ENCODE results near the gene KCNB1.

KCNB1 gene

GRCh38 chr20:49471397-49471796 is 11.1 kb downstream of the KCNB1 start:
- no peaks in the 10 kb centered on the region for H3K27me3 ChIP-seq (ENCODE audit: insufficient read depth, low read length, poor library complexity, severe bottlenecking)
- no peak overlapping the region for H2AFZ ChIP-seq (ENCODE audit: low read length)
- no peak overlapping the region for H3K4me3 ChIP-seq (ENCODE audit: low read length, poor library complexity, severe bottlenecking)
- no peaks in the 10 kb centered on the region for H3F3A ChIP-seq (ENCODE audit: low read depth)
- H3K9ac ChIP-seq (ENCODE audit: low read depth, low read length, poor library complexity, severe bottlenecking): no peak overlapping the region
- TF ChIP-seq, protein P1, sequence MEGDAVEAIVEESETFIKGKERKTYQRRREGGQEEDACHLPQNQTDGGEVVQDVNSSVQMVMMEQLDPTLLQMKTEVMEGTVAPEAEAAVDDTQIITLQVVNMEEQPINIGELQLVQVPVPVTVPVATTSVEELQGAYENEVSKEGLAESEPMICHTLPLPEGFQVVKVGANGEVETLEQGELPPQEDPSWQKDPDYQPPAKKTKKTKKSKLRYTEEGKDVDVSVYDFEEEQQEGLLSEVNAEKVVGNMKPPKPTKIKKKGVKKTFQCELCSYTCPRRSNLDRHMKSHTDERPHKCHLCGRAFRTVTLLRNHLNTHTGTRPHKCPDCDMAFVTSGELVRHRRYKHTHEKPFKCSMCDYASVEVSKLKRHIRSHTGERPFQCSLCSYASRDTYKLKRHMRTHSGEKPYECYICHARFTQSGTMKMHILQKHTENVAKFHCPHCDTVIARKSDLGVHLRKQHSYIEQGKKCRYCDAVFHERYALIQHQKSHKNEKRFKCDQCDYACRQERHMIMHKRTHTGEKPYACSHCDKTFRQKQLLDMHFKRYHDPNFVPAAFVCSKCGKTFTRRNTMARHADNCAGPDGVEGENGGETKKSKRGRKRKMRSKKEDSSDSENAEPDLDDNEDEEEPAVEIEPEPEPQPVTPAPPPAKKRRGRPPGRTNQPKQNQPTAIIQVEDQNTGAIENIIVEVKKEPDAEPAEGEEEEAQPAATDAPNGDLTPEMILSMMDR (conservative IDR thresholded peaks at IDR 0.05; ENCODE audit: low read length): no peak
- TF ChIP-seq EZH2phosphoT487 (IDR thresholded peaks at IDR 0.05; ENCODE audit: borderline replicate concordance): no peak
- no peak overlapping the region for H3K4me2 ChIP-seq (ENCODE audit: low read depth, low read length, poor library complexity, severe bottlenecking)
- no peaks in the 10 kb centered on the region for H3K9me3 ChIP-seq (ENCODE audit: insufficient read depth, low read depth, low read length)
- H4K20me1 ChIP-seq (ENCODE audit: insufficient read depth, low read length, poor library complexity, severe bottlenecking): no peaks in the 10 kb centered on the region
- H3K4me1 ChIP-seq (ENCODE audit: insufficient read depth, low read length, poor library complexity, severe bottlenecking): no peaks in the 10 kb centered on the region
- no peaks in the 10 kb centered on the region for H3K9me2 ChIP-seq (replicated peaks; ENCODE audit: low read depth, low read length)
- no peaks in the 10 kb centered on the region for H3K36me3 ChIP-seq (ENCODE audit: insufficient read depth, low read length)
- H3K79me2 ChIP-seq (ENCODE audit: insufficient read depth, low read length): no peaks in the 10 kb centered on the region

DNA sequence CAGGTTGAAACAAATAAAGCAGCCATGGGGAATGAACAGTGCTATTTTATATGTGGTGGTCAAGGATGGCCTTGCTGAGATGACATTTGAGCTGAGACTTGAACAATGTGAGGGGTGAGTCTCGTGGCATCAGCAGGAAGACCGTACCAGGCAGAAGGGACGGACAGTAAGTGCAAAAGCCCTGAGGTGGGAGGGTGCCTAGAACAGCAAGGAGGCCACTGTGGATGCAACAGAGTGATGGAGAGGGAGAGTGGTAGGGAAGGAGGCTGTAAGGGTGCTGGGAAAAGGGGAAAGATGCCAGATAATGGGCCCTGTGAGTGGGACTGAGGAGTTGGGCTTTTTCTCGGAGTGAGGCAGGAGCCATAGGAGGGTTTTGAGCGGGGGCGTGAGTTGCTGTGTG is 11.5 kb downstream of the KCNB1 start:
- H2AFZ ChIP-seq (ENCODE audit: low read length): no peak overlapping the region
- no peaks in the 10 kb centered on the region for H3K9me3 ChIP-seq (ENCODE audit: insufficient read depth, low read depth, low read length)
- TF ChIP-seq, protein P1 (conservative IDR thresholded peaks at IDR 0.05; ENCODE audit: low read length): no peak
- no peak for TF ChIP-seq EZH2phosphoT487 (IDR thresholded peaks at IDR 0.05; ENCODE audit: borderline replicate concordance)
- no peaks in the 10 kb centered on the region for H3K9me2 ChIP-seq (replicated peaks; ENCODE audit: low read depth, low read length)
- H4K20me1 ChIP-seq (ENCODE audit: insufficient read depth, low read length, poor library complexity, severe bottlenecking): no peaks in the 10 kb centered on the region
- no peaks in the 10 kb centered on the region for H3F3A ChIP-seq (ENCODE audit: low read depth)
- no peak overlapping the region for H3K9ac ChIP-seq (ENCODE audit: low read depth, low read length, poor library complexity, severe bottlenecking)
- H3K27me3 ChIP-seq (ENCODE audit: insufficient read depth, low read length, poor library complexity, severe bottlenecking): no peaks in the 10 kb centered on the region
- no peaks in the 10 kb centered on the region for H3K79me2 ChIP-seq (ENCODE audit: insufficient read depth, low read length)
- no peaks in the 10 kb centered on the region for H3K36me3 ChIP-seq (ENCODE audit: insufficient read depth, low read length)
- no peak overlapping the region for H3K4me3 ChIP-seq (ENCODE audit: low read length, poor library complexity, severe bottlenecking)
- no peak overlapping the region for H3K4me2 ChIP-seq (ENCODE audit: low read depth, low read length, poor library complexity, severe bottlenecking)
- no peaks in the 10 kb centered on the region for H3K4me1 ChIP-seq (ENCODE audit: insufficient read depth, low read length, poor library complexity, severe bottlenecking)

DNA sequence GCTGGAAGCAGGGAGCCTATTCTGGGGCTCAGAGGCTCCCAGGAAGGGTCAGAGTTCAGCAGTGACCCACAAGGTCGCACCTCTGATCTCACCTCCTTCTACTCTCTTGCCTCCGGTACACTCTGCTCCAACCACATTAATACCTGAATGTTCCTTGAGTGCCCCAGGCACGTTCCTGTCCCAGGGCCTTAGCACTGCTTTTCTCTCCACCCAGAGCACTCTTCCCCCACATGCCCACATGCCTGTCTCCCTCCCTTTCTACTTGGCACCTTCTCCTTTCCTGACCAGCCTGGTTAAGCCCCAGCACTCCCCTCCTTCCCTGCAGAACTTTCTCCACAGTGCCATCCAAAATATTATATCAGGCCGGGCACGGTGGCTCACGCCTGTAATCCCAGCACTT is 13.4 kb downstream of the KCNB1 start:
- Histone ChIP-seq H3K9me2 (replicated peaks; ENCODE audit: low read depth, low read length) (no peaks in the 10 kb centered on the region), H3K79me2 (ENCODE audit: insufficient read depth, low read length) (no peaks in the 10 kb centered on the region), H3K27me3 (ENCODE audit: insufficient read depth, low read length, poor library complexity, severe bottlenecking) (no peaks in the 10 kb centered on the region), H3K4me1 (ENCODE audit: insufficient read depth, low read length, poor library complexity, severe bottlenecking) (no peaks in the 10 kb centered on the region), H2AFZ (ENCODE audit: low read length) (no peak overlapping the region), H3F3A (ENCODE audit: low read depth) (no peaks in the 10 kb centered on the region), H3K9ac (ENCODE audit: low read depth, low read length, poor library complexity, severe bottlenecking) (no peak overlapping the region), H4K20me1 (ENCODE audit: insufficient read depth, low read length, poor library complexity, severe bottlenecking) (no peaks in the 10 kb centered on the region), H3K4me3 (ENCODE audit: low read length, poor library complexity, severe bottlenecking) (no peak overlapping the region), H3K9me3 (ENCODE audit: insufficient read depth, low read depth, low read length) (no peaks in the 10 kb centered on the region), H3K36me3 (ENCODE audit: insufficient read depth, low read length) (no peaks in the 10 kb centered on the region), H3K4me2 (ENCODE audit: low read depth, low read length, poor library complexity, severe bottlenecking) (no peak overlapping the region)
- no peak for TF ChIP-seq EZH2phosphoT487 (IDR thresholded peaks at IDR 0.05; ENCODE audit: borderline replicate concordance)
- TF ChIP-seq, protein P1 (conservative IDR thresholded peaks at IDR 0.05; ENCODE audit: low read length): no peak

Data from Loucy (cell line).